RPMI8226 (cell line): Measurements from ENCODE around the gene MEGF10.
A peak's percentile ranks its signal among the peaks of the same experiment; 100 is the strongest.

Experiments used
- DNase-seq: peaks from one replicate; pipeline ENCODE4 v3.0.0-alpha.2; 2015

The MEGF10 gene

GRCh38 chr5:127450046-127450445, 159.4 kb downstream of the MEGF10 start:
- no peak for DNase-seq

GRCh38 chr5:127451096-127451495, 160.5 kb downstream of the MEGF10 start:
- no peak for DNase-seq

- no peak for DNase-seq
These were observed 162.0 kb downstream of the MEGF10 start for GRCh38 chr5:127452626-127453025.

- no peak for DNase-seq
These were observed 180.6 kb downstream of the MEGF10 start for GRCh38 chr5:127471211-127471610.

GRCh38 chr5:127472700-127473099, 182.1 kb downstream of the MEGF10 start:
- no peak for DNase-seq

- DNase-seq, result no peak
These were observed 195.9 kb downstream of the MEGF10 start for GRCh38 chr5:127486471-127486870.

GRCh38 chr5:127492854-127493738, 202.5 kb downstream of the MEGF10 start:
- DNase-seq, result peak; percentile 37

GRCh38 chr5:127498548-127498947, 208.0 kb downstream of the MEGF10 start:
- no peak for DNase-seq

- no peak for DNase-seq
These were observed 215.3 kb downstream of the MEGF10 start for GRCh38 chr5:127505905-127506304.

GRCh38 chr5:127506616-127507015, 216.0 kb downstream of the MEGF10 start:
- no peak for DNase-seq

GRCh38 chr5:127508644-127509373, 218.2 kb downstream of the MEGF10 start:
- DNase-seq, result peak; percentile 21
